Epithelial cell of esophagus (primary cell): ENCODE data around the gene SSBP3.

Experiments used
- DNase-seq: peaks from one replicate; pipeline ENCODE4 v3.0.0; 2010; ENCODE audit warnings: low read depth
- H3K4me3 ChIP-seq: 2 replicates; pipeline ENCODE4 v1.5.1; 2011; ENCODE audit warnings: mild to moderate bottlenecking, low read length, control low read depth
- TF ChIP-seq, protein P1 (sequence below): IDR thresholded peaks from 2 replicates; pipeline ENCODE4 v1.5.1; 2011; ENCODE audit warnings: low read depth, mild to moderate bottlenecking, low read length, control low read depth, inconsistent platforms; ENCODE audit not compliant: insufficient read depth; ENCODE audit errors: missing control alignments

The SSBP3 gene

DNA sequence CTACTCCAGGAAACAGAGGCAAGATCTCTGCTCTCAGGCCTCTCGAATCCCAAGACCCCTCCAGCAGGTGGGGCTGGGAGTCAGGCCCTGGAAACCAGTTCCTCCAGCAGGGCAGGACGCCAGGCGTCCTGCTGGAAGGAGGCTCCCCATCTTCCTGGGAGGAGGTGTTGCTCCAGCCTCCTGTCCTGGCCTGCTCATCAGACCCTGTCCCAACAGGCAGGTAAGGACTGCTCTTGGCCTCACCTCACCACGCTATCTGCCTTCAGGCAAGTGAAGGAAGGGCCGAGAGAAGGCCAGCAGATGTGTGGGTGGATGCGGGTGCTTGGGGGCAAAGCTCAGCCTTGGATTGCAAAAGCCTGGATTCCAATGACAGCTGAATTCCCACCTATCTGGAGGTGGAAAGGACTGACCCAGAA, 82.9 kb downstream of the SSBP3 start:
- peak; percentile 96 for DNase-seq
- no peak overlapping the region for H3K4me3 ChIP-seq

DNA sequence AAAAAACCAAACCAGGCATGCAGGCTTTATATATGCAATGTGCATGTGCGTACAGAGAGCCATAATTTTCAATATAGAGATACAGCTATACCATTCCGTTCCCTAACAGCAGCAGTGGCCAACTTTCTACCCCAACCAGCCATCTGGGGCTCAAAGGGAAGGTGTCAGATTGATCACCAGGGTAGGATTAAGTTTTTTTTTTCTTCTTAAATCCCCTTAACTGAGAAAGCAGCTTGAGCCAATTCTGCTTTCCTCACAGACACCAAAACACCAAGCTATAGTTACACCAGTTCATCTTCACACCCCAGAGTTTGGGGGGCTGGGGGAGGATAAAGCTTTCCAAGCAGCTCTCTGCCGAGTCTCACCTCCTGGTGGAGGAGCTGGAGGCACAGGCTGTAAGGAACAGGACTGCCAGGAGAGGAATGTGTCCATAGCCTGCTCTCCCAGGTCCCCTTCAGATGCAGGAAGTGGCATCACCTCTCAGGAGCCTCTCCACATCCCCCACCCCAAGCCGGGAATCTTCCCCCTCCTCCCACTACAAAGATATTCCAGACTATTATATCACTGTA, 87.9 kb downstream of the SSBP3 start:
- TF ChIP-seq, protein P1, sequence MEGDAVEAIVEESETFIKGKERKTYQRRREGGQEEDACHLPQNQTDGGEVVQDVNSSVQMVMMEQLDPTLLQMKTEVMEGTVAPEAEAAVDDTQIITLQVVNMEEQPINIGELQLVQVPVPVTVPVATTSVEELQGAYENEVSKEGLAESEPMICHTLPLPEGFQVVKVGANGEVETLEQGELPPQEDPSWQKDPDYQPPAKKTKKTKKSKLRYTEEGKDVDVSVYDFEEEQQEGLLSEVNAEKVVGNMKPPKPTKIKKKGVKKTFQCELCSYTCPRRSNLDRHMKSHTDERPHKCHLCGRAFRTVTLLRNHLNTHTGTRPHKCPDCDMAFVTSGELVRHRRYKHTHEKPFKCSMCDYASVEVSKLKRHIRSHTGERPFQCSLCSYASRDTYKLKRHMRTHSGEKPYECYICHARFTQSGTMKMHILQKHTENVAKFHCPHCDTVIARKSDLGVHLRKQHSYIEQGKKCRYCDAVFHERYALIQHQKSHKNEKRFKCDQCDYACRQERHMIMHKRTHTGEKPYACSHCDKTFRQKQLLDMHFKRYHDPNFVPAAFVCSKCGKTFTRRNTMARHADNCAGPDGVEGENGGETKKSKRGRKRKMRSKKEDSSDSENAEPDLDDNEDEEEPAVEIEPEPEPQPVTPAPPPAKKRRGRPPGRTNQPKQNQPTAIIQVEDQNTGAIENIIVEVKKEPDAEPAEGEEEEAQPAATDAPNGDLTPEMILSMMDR, result no peak
- DNase-seq, result no peak
- no peak overlapping the region for H3K4me3 ChIP-seq

More for the DNA sequence above, 82.9 kb downstream of the SSBP3 start:
- TF ChIP-seq, protein P1, result peak; percentile 54

DNA sequence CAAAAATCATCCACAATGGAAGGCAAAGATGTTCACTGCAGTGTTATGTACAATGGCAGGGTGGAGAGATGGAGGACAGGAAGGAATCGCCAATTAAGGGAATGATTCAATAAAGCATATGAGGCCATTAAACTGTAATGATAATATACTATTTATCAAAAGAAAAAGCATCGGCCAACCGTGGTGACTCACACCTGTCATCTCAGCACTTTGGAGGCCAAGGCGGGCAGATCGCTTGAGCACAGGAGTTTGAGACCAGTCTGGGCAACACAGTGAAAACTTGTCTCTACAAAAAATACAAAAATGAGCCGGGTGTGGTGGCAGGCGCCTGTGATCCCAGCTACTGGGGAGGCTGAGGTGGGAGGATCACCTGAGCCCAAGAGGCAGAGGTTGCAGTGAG, 89.1 kb downstream of the SSBP3 start:
- TF ChIP-seq, protein P1, result no peak
- no peak overlapping the region for H3K4me3 ChIP-seq
- DNase-seq, result peak; percentile 32

DNA sequence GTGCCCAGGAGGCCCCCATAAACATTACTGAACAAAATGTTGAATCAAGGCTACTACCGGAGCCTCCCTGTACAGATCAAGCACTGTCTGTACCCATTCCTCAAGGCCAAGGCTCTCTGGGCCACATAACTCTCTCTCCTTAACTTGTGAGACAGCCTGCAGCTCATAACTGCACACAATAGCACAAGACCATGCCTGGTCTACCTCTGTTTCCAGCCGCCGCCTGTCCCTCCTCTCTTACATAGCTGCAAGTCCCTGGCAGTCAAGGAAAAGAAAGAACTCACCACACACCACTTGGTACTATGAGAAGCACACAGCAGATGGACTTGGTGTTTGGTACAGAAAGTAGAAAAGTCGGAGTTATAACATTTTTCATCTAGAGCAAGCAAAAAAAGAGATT, 91.1 kb downstream of the SSBP3 start:
- TF ChIP-seq, protein P1, result no peak
- DNase-seq, result no peak
- H3K4me3 ChIP-seq, result no peak overlapping the region

DNA sequence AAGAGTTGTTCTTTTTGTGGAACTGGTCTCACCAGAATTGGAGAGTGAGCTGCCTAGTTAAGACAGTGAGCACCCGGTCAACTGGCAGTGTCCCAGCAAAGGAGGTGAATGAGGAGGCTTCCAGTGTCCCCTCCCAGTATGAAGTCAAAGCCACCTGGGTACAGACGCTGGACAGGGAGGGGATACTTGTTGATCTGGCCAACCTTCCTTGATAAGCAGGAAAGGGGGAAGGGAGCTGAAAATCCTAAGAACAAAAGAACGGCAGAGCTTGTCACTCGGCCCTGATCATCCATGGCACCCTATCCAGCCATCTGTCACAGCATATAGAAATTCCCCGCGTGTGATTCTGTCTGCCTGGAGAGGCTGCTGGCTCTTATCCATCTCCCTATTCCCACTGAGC, 91.5 kb downstream of the SSBP3 start:
- peak; percentile 26 for DNase-seq
- TF ChIP-seq, protein P1, result no peak
- H3K4me3 ChIP-seq, result no peak overlapping the region

DNA sequence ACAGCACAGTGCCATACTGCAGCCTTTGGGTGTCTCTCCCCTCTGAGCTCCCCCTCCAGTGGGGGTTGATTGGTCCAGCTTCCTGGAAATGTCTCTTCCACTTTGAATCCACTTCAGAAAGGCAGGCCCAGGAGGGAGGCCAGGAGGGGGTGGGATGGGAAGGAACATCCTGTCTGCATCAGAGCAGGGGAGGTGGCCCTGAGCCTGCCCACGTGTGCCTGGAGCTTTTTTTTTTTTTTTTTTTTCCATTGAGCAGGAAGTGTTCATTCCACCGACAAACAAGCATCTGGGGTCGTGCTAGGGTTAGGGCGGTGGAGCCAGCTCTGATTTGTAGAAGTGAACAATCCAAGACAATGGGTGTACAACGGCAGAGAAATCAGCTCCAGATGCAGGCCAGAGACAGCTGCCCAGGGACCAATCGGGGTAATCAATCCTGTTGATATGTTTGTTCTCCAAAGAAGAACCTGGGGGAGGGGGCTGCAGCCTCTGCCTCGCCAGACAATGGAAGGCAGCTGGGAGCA, 93.3 kb downstream of the SSBP3 start:
- DNase-seq, result peak; percentile 34
- H3K4me3 ChIP-seq, result no peak overlapping the region
- TF ChIP-seq, protein P1, result no peak

DNA sequence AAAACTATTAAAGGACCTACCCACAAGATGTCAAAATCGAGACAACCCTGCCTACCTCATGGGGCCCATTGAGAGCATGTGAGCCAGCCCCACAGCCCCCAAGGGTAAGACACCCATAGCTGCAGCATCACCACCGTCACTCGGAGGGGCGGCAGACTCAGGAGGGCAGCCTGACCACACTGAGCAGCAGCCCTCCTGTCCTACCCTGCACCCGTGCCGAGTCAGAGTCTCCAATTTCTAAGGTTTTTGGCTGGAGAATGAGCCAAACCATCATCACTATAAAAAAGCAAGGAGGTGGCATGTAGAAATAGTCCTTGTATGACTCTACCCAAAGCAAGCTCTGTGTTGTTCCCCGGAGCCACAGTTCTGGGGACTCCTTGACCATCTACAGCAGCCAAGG, 94.7 kb downstream of the SSBP3 start:
- DNase-seq, result no peak
- TF ChIP-seq, protein P1, result no peak
- no peak overlapping the region for H3K4me3 ChIP-seq
